Endodermal cell (in vitro differentiated cells): Measurements from ENCODE around the gene CCDC74A. TPM values are rescaled to one million over a fixed set of nuclear protein-coding genes. Genes with fewer than 3 reads are reported as not detected.
"Not testable (repeated sequence)": the region's sequence is repeated elsewhere in the genome, so short reads cannot be mapped to it uniquely, and the experiment has no call there.

Source experiments
- DNase-seq: peaks from one replicate; pipeline ENCODE4 v3.0.0-alpha.2; 2017
- H3K27ac ChIP-seq: 2 replicates; pipeline ENCODE4 v1.5.1; 2013; ENCODE audit warnings: mild to moderate bottlenecking, low read depth, low read length, moderate library complexity
- H3K27me3 ChIP-seq: 2 replicates; pipeline ENCODE4 v1.6.1; 2013; ENCODE audit warnings: mild to moderate bottlenecking, low read length, moderate library complexity; ENCODE audit not compliant: insufficient read depth, control insufficient read depth, poor library complexity, severe bottlenecking
- H3K36me3 ChIP-seq: 2 replicates; pipeline ENCODE4 v1.7.0; 2013; ENCODE audit warnings: mild to moderate bottlenecking, low read length, moderate library complexity; ENCODE audit not compliant: control insufficient read depth, insufficient read depth
- H3K4me1 ChIP-seq: one replicate; pipeline ENCODE4 v1.7.0; 2013; ENCODE audit warnings: low read length; ENCODE audit not compliant: control insufficient read depth, insufficient read depth
- H3K4me3 ChIP-seq: 2 replicates; pipeline ENCODE4 v1.5.1; 2013; ENCODE audit warnings: mild to moderate bottlenecking, low read length, moderate library complexity
- H3K9ac ChIP-seq: 2 replicates; pipeline ENCODE4 v1.6.1; 2013; ENCODE audit warnings: mild to moderate bottlenecking, low read length, moderate library complexity; ENCODE audit not compliant: poor library complexity, severe bottlenecking; ENCODE audit errors: extremely low read depth
- H3K9me3 ChIP-seq: 2 replicates; pipeline ENCODE4 v1.6.1; 2013; ENCODE audit warnings: mild to moderate bottlenecking, low read length, moderate library complexity; ENCODE audit not compliant: control insufficient read depth
- H3K27ac Mint-ChIP-seq: 2 replicates; pipeline ENCODE4 v1.8.0; 2020; ENCODE audit warnings: mixed read lengths
- H3K27me3 Mint-ChIP-seq: 2 replicates; pipeline ENCODE4 v1.8.0; 2021; ENCODE audit warnings: mild to moderate bottlenecking, mixed read lengths; ENCODE audit not compliant: insufficient read depth
- H3K36me3 Mint-ChIP-seq: 2 replicates; pipeline ENCODE4 v1.8.0; 2020; ENCODE audit warnings: low read depth, mixed read lengths
- H3K4me1 Mint-ChIP-seq: 2 replicates; pipeline ENCODE4 v1.8.0; 2020; ENCODE audit warnings: mixed read lengths
- H3K4me3 Mint-ChIP-seq: 2 replicates; pipeline ENCODE4 v1.8.0; 2020; ENCODE audit warnings: mild to moderate bottlenecking, moderate library complexity, mixed read lengths
- H3K9me3 Mint-ChIP-seq: 2 replicates; pipeline ENCODE4 v1.8.0; 2020; ENCODE audit warnings: mild to moderate bottlenecking, mixed read lengths
- WGBS, 2 experiments: methylation state at CpG; one replicate each; pipeline versions ENCODE4 v1.1.5 to v1.1.7; 2013; ENCODE audit warnings: missing lambda C conversion rate in 2 of 2, mixed read lengths in 1 of 2; ENCODE audit not compliant: insufficient coverage in 1 of 2, insufficient read length in 1 of 2; 5-methylcytosine and 5-hydroxymethylcytosine counted together
- total RNA-seq, 2 donors: library from RNA; stranded (reverse); fragmentation: NEBNext Ultra II Directional in 1 of 2; extraction: Animal tissue kit (Norgen Biotek cat#: 25700) in 1 of 2; gene quantifications; 2 replicates in 1 of 2; 3 replicates in 1 of 2; pipeline ENCODE4 v1.2.1, GENCODE V29; 2021
- TF ChIP-seq, protein P1 (sequence below): fragments of 200-600 bp; sonication (generic); conservative IDR thresholded peaks from 2 replicates; pipeline ENCODE4 v1.5.0; 2021; ENCODE audit warnings: antibody characterized with exemption, mild to moderate bottlenecking

The CCDC74A gene
- total RNA-seq, 2 donors from 2014 or later = 17.3 to 29.9 TPM

DNA sequence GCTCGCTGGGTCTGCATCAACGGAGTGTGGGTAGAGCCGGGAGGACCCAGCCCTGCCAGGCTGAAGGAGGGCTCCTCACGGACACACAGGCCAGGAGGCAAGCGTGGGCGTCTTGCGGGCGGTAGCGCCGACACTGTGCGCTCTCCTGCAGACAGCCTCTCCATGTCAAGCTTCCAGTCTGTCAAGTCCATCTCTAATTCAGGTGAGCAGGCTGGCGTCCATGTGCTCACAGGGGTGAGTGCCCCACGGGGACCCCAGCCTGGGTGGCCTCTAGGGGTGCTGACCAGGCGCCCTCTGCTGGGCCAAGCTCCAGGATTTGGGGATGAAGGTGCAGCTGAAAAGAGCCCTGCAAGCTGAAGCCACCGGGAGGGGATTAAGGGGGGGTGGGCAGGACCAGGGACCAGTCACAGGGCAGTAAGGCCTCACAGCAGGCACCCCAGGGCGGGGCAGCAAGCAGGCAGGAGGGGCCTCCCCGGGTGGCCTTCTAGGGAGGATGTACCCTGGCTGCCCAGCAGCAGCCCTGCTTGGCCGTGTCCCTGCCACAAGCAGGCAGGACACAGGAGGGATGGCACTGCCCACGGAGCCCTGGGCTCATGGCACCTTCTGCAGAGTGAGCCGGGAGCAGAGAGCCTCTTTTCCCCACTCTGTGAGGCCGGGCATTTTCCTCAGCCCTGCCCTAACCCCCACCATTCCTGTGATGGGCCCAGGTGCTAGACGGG lies 3.1 kb downstream of the CCDC74A start:
- not testable (repeated sequence) for H3K4me1 ChIP-seq, H3K4me3 ChIP-seq, H3K4me1 Mint-ChIP-seq, H3K36me3 Mint-ChIP-seq, H3K9me3 Mint-ChIP-seq, H3K9ac ChIP-seq, H3K4me3 Mint-ChIP-seq, H3K36me3 ChIP-seq, H3K9me3 ChIP-seq, H3K27me3 ChIP-seq, H3K27ac Mint-ChIP-seq, H3K27ac ChIP-seq
- TF ChIP-seq, protein P1, sequence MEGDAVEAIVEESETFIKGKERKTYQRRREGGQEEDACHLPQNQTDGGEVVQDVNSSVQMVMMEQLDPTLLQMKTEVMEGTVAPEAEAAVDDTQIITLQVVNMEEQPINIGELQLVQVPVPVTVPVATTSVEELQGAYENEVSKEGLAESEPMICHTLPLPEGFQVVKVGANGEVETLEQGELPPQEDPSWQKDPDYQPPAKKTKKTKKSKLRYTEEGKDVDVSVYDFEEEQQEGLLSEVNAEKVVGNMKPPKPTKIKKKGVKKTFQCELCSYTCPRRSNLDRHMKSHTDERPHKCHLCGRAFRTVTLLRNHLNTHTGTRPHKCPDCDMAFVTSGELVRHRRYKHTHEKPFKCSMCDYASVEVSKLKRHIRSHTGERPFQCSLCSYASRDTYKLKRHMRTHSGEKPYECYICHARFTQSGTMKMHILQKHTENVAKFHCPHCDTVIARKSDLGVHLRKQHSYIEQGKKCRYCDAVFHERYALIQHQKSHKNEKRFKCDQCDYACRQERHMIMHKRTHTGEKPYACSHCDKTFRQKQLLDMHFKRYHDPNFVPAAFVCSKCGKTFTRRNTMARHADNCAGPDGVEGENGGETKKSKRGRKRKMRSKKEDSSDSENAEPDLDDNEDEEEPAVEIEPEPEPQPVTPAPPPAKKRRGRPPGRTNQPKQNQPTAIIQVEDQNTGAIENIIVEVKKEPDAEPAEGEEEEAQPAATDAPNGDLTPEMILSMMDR = peak; percentile 46
- peak; percentile 59 for DNase-seq
- H3K27me3 Mint-ChIP-seq = peaks cover 15% of the 10 kb centered on the region
- WGBS, 2 experiments = 80 to 83% methylated on average over 1 to 17 of the region's 22 CpGs

- DNase-seq = peak; percentile 13
- not testable (repeated sequence) for H3K9me3 Mint-ChIP-seq, H3K27ac ChIP-seq, H3K4me3 Mint-ChIP-seq, H3K27me3 ChIP-seq, H3K9me3 ChIP-seq, H3K36me3 ChIP-seq, H3K27ac Mint-ChIP-seq, H3K4me1 Mint-ChIP-seq, H3K36me3 Mint-ChIP-seq, H3K4me3 ChIP-seq, H3K9ac ChIP-seq, H3K4me1 ChIP-seq
- WGBS, 2 experiments = 100% methylated on average over 1 of the region's 11 CpGs; no CpG with 5 or more reads in 1 of the 2 experiments
- peaks cover 15% of the 10 kb centered on the region for H3K27me3 Mint-ChIP-seq
These were observed 4.0 kb downstream of the CCDC74A start for GRCh38 chr2:131531547-131532185.

GRCh38 chr2:131532723-131533608 lies 5.3 kb downstream of the CCDC74A start:
- H3K27me3 ChIP-seq, H3K4me3 Mint-ChIP-seq, H3K9ac ChIP-seq, H3K36me3 ChIP-seq, H3K4me3 ChIP-seq, H3K4me1 ChIP-seq, H3K9me3 Mint-ChIP-seq, H3K9me3 ChIP-seq, H3K27ac ChIP-seq, H3K27ac Mint-ChIP-seq, H3K36me3 Mint-ChIP-seq, H3K4me1 Mint-ChIP-seq: not testable (repeated sequence)
- H3K27me3 Mint-ChIP-seq = peaks cover 15% of the 10 kb centered on the region
- 92 to 100% methylated on average over 1 to 19 of the region's 23 CpGs for WGBS, 2 experiments
- DNase-seq = peak; percentile 20

DNA sequence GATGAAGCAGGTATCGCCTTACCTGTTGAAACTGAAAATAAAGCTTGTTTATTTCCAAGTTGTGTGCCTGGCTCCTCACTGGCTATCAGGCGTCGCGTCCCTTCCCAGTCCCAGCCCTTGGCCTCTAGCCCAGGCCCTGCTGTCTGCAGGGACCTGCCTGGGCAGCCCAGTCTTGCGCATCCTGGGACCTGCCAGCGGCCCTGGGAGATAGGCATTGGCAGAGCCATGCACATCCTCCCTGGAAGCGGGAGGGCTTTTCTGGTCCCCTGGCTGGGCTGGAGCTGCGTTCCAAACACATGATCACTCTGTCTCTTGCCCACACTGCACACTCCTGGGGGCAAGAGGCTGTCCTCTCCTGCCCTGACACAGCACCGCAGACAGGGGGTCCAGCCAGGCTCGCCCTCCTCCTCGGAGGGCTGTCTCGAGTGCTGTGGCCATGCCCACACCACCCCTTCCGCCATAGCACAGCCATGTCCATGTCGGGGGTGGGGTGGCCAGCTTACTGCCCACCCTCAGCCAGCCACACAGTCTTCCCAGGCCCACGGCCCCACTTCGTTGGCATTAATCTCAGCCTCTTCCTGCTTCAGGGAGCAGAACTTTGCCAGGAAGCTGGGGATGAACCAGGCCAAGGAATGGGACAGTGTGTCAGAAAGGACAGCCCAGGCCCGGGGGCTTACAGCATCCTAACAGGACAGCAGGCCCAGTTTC lies 6.1 kb downstream of the CCDC74A start:
- WGBS, 2 experiments = 90 to 93% methylated on average over 4 to 16 of the region's 17 CpGs
- not testable (repeated sequence) for H3K4me1 ChIP-seq, H3K36me3 Mint-ChIP-seq, H3K36me3 ChIP-seq, H3K9me3 Mint-ChIP-seq, H3K4me1 Mint-ChIP-seq, H3K4me3 ChIP-seq, H3K9me3 ChIP-seq, H3K27ac Mint-ChIP-seq, H3K27ac ChIP-seq, H3K27me3 ChIP-seq, H3K9ac ChIP-seq, H3K4me3 Mint-ChIP-seq
- H3K27me3 Mint-ChIP-seq = peaks cover 10% of the 10 kb centered on the region
- peak; percentile 18 for DNase-seq

DNA sequence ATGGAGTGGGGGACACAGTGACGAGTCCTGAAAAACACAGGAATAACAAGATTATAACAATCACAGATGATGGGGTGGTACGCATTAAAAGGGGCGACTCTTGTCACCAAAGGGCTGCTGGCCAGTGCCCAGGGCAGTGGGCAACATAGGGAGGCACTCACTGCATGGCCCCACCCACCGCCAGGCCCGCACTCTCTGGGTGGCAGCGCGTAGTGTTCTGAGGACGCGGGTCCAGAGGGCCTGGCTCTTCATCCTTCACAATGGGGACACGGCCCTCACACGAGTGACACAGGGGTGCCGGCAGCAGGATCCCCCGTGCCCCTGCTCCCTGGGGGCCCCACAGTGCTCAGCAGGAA lies 6.6 kb downstream of the CCDC74A start:
- not testable (repeated sequence) for H3K9me3 ChIP-seq, H3K27ac Mint-ChIP-seq, H3K27ac ChIP-seq, H3K4me3 ChIP-seq, H3K4me3 Mint-ChIP-seq, H3K4me1 ChIP-seq, DNase-seq, H3K36me3 ChIP-seq, H3K9ac ChIP-seq, H3K27me3 ChIP-seq, H3K36me3 Mint-ChIP-seq, H3K4me1 Mint-ChIP-seq, H3K27me3 Mint-ChIP-seq, H3K9me3 Mint-ChIP-seq
- 95% methylated on average over 7 of the region's 13 CpGs; no CpG with 5 or more reads in 1 of the 2 experiments for WGBS, 2 experiments

DNA sequence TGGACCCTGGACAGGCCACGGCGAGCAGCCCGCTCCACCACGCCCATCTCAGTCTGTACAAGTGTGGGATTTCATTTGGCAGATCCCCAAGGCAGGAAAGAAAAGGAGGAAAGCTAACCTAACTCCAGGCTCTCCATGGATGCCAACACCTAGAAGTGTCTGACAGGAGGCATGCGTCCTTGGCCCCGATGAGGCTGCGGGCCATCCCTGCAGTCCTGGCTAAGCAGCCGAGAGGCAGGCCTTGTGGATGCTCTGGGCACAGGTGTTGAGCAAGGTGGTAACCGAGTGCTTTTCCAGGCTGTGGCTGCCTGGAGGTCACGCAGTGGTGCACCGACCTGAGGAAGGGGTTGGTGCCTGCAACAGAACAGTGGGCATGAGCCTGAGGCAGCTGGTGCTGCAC lies 7.3 kb downstream of the CCDC74A start:
- H3K4me1 ChIP-seq, H3K4me1 Mint-ChIP-seq, H3K27me3 ChIP-seq, H3K9me3 Mint-ChIP-seq, H3K27me3 Mint-ChIP-seq, H3K4me3 ChIP-seq, H3K9me3 ChIP-seq, H3K36me3 ChIP-seq, H3K36me3 Mint-ChIP-seq, H3K9ac ChIP-seq, H3K27ac Mint-ChIP-seq, H3K27ac ChIP-seq, H3K4me3 Mint-ChIP-seq: not testable (repeated sequence)
- 93 to 100% methylated on average over 4 to 11 of the region's 11 CpGs for WGBS, 2 experiments
- peak; percentile 13 for DNase-seq
